Measurements from ENCODE around the gene AGBL1. TPM values are rescaled to one million over a fixed set of nuclear protein-coding genes. Genes with fewer than 3 reads are reported as not detected.

The AGBL1 gene
- total and polyA plus RNA-seq, 2 donors (not counting 3 experiments of a cell fraction or from before 2014, with no cell fraction given) = not detected

DNA sequence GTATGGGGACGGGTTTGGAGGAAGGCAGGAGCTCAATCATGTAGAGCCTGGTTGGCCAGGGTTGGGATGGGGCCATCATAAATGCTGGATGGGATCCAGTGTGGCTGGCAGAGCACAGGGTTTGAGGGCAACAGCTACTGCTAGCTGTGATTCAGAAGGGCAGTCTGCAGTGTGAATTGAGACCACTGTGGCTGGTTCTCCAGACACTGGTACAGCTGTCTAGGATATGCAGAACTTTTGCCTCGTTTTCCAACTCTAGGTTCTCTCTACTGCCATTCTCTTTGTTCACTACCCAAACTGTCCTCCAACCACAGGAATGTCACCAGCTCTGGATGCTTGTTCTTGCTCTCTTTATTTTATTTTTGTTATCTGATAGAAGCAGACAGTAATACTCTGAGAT is 543.6 kb downstream of the AGBL1 start:
- TF ChIP-seq, protein P1, sequence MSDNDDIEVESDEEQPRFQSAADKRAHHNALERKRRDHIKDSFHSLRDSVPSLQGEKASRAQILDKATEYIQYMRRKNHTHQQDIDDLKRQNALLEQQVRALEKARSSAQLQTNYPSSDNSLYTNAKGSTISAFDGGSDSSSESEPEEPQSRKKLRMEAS (IDR thresholded peaks at IDR 0.05; ENCODE audit: insufficient read depth, insufficient read length) = no peak
- TF ChIP-seq GATA2 (IDR thresholded peaks at IDR 0.05; ENCODE audit: insufficient read depth, insufficient read length, low read depth, low read length) = no peak
- no peak for TF ChIP-seq EZH2 (IDR thresholded peaks at IDR 0.05; ENCODE audit: borderline replicate concordance, low read depth, low read length, severe bottlenecking)
- no peak for TF ChIP-seq POLR2A (IDR thresholded peaks at IDR 0.05; ENCODE audit: low read depth, low read length)
- TF ChIP-seq POLR2AphosphoS5 (IDR thresholded peaks at IDR 0.05; ENCODE audit: insufficient read depth, low read depth, low read length) = no peak
- TF ChIP-seq JUN (IDR thresholded peaks at IDR 0.05; ENCODE audit: borderline replicate concordance, insufficient read depth, insufficient read length, low read depth) = no peak
- TF ChIP-seq, protein P2, sequence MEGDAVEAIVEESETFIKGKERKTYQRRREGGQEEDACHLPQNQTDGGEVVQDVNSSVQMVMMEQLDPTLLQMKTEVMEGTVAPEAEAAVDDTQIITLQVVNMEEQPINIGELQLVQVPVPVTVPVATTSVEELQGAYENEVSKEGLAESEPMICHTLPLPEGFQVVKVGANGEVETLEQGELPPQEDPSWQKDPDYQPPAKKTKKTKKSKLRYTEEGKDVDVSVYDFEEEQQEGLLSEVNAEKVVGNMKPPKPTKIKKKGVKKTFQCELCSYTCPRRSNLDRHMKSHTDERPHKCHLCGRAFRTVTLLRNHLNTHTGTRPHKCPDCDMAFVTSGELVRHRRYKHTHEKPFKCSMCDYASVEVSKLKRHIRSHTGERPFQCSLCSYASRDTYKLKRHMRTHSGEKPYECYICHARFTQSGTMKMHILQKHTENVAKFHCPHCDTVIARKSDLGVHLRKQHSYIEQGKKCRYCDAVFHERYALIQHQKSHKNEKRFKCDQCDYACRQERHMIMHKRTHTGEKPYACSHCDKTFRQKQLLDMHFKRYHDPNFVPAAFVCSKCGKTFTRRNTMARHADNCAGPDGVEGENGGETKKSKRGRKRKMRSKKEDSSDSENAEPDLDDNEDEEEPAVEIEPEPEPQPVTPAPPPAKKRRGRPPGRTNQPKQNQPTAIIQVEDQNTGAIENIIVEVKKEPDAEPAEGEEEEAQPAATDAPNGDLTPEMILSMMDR (IDR thresholded peaks at IDR 0.05; ENCODE audit: extremely low read depth in 1 of 2, insufficient read depth in 1 of 2, low read depth in 1 of 2, low read length in 2 of 2) = no peak
- TF ChIP-seq FOS (IDR thresholded peaks at IDR 0.05; ENCODE audit: borderline replicate concordance, insufficient read depth, low read length) = no peak
- no peak for TF ChIP-seq MYC (IDR thresholded peaks at IDR 0.05; ENCODE audit: low read depth, low read length)
- no peak overlapping the region for H3K4me3 ChIP-seq (replicated peaks in 1 of 3; ENCODE audit: insufficient read depth in 1 of 3, low read depth in 1 of 3, low read length in 3 of 3)
- no peak overlapping the region for H2AFZ ChIP-seq (ENCODE audit: low read depth, low read length)
- no peak overlapping the region for H3K27ac ChIP-seq (ENCODE audit: insufficient read depth, low read depth, low read length)
- intact Hi-C loops (cut with micrococcal nuclease) (loop anchor here (5.0 kb wide), 1 partner anchor 766 kb away; no protein-coding TSS in a partner anchor), dilution Hi-C loops (cut with MboI; ENCODE audit: extremely low pct_ligation_motif_present, low sequenced_read_pairs) (no loop called here)
- FAIRE-seq (no peak), DNase-seq (ENCODE audit: low read depth, low spot score) (no peak)
- ChIA-PET POLR2A (no interaction called here), CTCF (no interaction called here)
- no peaks in the 10 kb centered on the region for H3K36me3 ChIP-seq (ENCODE audit: control insufficient read depth in 2 of 2, extremely low read depth in 1 of 2, insufficient read depth in 2 of 2, low read length in 2 of 2)
- H3K27me3 ChIP-seq (ENCODE audit: control insufficient read depth in 2 of 2, insufficient read depth in 2 of 2, low read length in 2 of 2) = no peaks in the 10 kb centered on the region
- no peaks in the 10 kb centered on the region for H3K9me1 ChIP-seq (replicated peaks; ENCODE audit: control insufficient read depth, extremely low read depth, insufficient read depth, low read length)
- no peak overlapping the region for H3K4me2 ChIP-seq (ENCODE audit: insufficient read depth, low read length)
- H3K9me3 ChIP-seq (replicated peaks; ENCODE audit: control insufficient read depth, insufficient read depth, low read length) = no peaks in the 10 kb centered on the region
- H4K20me1 ChIP-seq (replicated peaks; ENCODE audit: control insufficient read depth, extremely low read depth, insufficient read depth, low read length) = no peaks in the 10 kb centered on the region
- H3K4me1 ChIP-seq (ENCODE audit: control insufficient read depth, extremely low read depth, insufficient read depth, low read length) = peaks cover 5% of the 10 kb centered on the region
- H3K79me2 ChIP-seq (ENCODE audit: control insufficient read depth, insufficient read depth, low read length) = no peaks in the 10 kb centered on the region
- no TSS peak for BruUV-seq (replicated peaks)
- no peak overlapping the region for H3K9ac ChIP-seq (replicated peaks; ENCODE audit: extremely low read depth, insufficient read depth, low read length)

Measured in endothelial cell of umbilical vein (primary cell).